Vagina (tissue), 2 donors: Measurements from ENCODE around the gene NINL.

ENCODE experiments used
- CTCF ChIP-seq, 3 experiments: fragments of 450-650 bp in 2 of 3; fragments of 200-600 bp in 1 of 3; sonication (generic) in 1 of 3; IDR thresholded peaks; one replicate each; pipeline ENCODE4 v1.5.1; 2017 to 2019; ENCODE audit warnings: antibody characterized with exemption in 3 of 3, mild to moderate bottlenecking in 2 of 3, moderate library complexity in 2 of 3
- POLR2AphosphoS5 ChIP-seq, 2 donors: sonication (generic); formaldehyde crosslinking; IDR thresholded peaks; one replicate each; pipeline ENCODE4 v1.9.0; 2017; ENCODE audit warnings: antibody characterized with exemption in 2 of 2, mild to moderate bottlenecking in 2 of 2, low read depth in 1 of 2; ENCODE audit not compliant: insufficient read depth in 1 of 2

GRCh38 chr20:25498280-25498606, 87.1 kb downstream of the NINL start:
- no peak for TF ChIP-seq CTCF (IDR thresholded peaks at IDR 0.05)
- no peak for TF ChIP-seq POLR2AphosphoS5 (IDR thresholded peaks at IDR 0.05; ENCODE audit: insufficient read depth in 1 of 2, low read depth in 1 of 2)
